HEK293 (cell line): ENCODE results near the gene KRT7.

Source experiments
- CTCF ChIA-PET: fragments of 350-600 bp; formaldehyde crosslinking; extraction: SDS; loops from one replicate; lab custom pipeline; 2021; ENCODE audit warnings: antibody characterized with exemption; lab: Yijun Ruan, JAX
- POLR2A ChIA-PET: fragments of 300-600 bp; formaldehyde crosslinking; extraction: SDS; loops from one replicate; lab custom pipeline; 2020; ENCODE audit warnings: antibody characterized with exemption, inconsistent platforms; lab: Yijun Ruan, JAX
- H3K27ac ChIP-seq: fragments of 200-500 bp; sonication (Bioruptor generic); 2 replicates; pipeline ENCODE4 v1.5.1; 2014; ENCODE audit warnings: low read depth, low read length, control low read depth, inconsistent platforms; ENCODE audit errors: extremely low read depth
- H3K36me3 ChIP-seq, 2 experiments: fragments of 200-500 bp in 1 of 2; sonication (Bioruptor generic) in 1 of 2; 1 replicate in 1 of 2; 2 replicates in 1 of 2; pipeline ENCODE4 v1.5.1; 2014 to 2017; ENCODE audit warnings: inconsistent platforms in 2 of 2, low read length in 2 of 2; ENCODE audit not compliant: control insufficient read depth in 2 of 2, insufficient read depth in 1 of 2
- H3K4me1 ChIP-seq: fragments of 200-500 bp; sonication (Bioruptor generic); 2 replicates; pipeline ENCODE4 v1.5.1; 2014; ENCODE audit warnings: mild to moderate bottlenecking, low read length, inconsistent platforms; ENCODE audit not compliant: control insufficient read depth, insufficient read depth
- H3K4me3 ChIP-seq: 2 replicates; pipeline ENCODE4 v1.5.1; 2011; ENCODE audit warnings: low read depth, mild to moderate bottlenecking, control low read depth, low read length, moderate library complexity
- H3K9me3 ChIP-seq: fragments of 200-500 bp; sonication (Bioruptor generic); 2 replicates; pipeline ENCODE4 v1.5.1; 2014; ENCODE audit warnings: low read depth, low read length, inconsistent platforms; ENCODE audit not compliant: control insufficient read depth, insufficient read depth
- BCL11A ChIP-seq: fragments of 450-650 bp; formaldehyde crosslinking; IDR thresholded peaks from 2 replicates; pipeline ENCODE4 v1.5.1; 2016; ENCODE audit warnings: low read depth, missing biosample characterization, missing genetic modification characterization
- GLI4 ChIP-seq: fragments of 450-650 bp; formaldehyde crosslinking; IDR thresholded peaks from 2 replicates; pipeline ENCODE4 v1.5.1; 2016; ENCODE audit warnings: missing biosample characterization, missing genetic modification characterization
- KLF7 ChIP-seq: fragments of 450-650 bp; formaldehyde crosslinking; IDR thresholded peaks from 2 replicates; pipeline ENCODE4 v1.5.1; 2016; ENCODE audit warnings: missing biosample characterization, missing genetic modification characterization, borderline replicate concordance
- KLF8 ChIP-seq: fragments of 450-650 bp; formaldehyde crosslinking; IDR thresholded peaks from 2 replicates; pipeline ENCODE4 v1.5.1; 2016; ENCODE audit warnings: missing biosample characterization, missing genetic modification characterization
- OVOL3 ChIP-seq: fragments of 450-650 bp; formaldehyde crosslinking; IDR thresholded peaks from 2 replicates; pipeline ENCODE4 v1.5.1; 2016; ENCODE audit warnings: missing biosample characterization, missing genetic modification characterization
- WT1 ChIP-seq: fragments of 450-650 bp; formaldehyde crosslinking; IDR thresholded peaks from 2 replicates; pipeline ENCODE4 v1.5.1; 2016; ENCODE audit warnings: missing biosample characterization, missing genetic modification characterization
- ZBTB21 ChIP-seq: fragments of 450-650 bp; formaldehyde crosslinking; IDR thresholded peaks from 2 replicates; pipeline ENCODE4 v1.5.1; 2017; ENCODE audit warnings: missing biosample characterization, missing genetic modification characterization
- ZNF266 ChIP-seq: fragments of 450-650 bp; formaldehyde crosslinking; IDR thresholded peaks from 2 replicates; pipeline ENCODE4 v1.5.1; 2016; ENCODE audit warnings: missing biosample characterization, missing genetic modification characterization, low read depth
- ZNF280C ChIP-seq: fragments of 450-650 bp; formaldehyde crosslinking; IDR thresholded peaks from 2 replicates; pipeline ENCODE4 v1.5.1; 2016; ENCODE audit warnings: missing biosample characterization, missing genetic modification characterization
- ZNF37A ChIP-seq: fragments of 450-650 bp; IDR thresholded peaks from 2 replicates; pipeline ENCODE4 v1.5.1; 2018; ENCODE audit warnings: missing biosample characterization, missing genetic modification characterization
- ZNF423 ChIP-seq: fragments of 450-650 bp; formaldehyde crosslinking; IDR thresholded peaks from 2 replicates; pipeline ENCODE4 v1.5.1; 2016; ENCODE audit warnings: missing biosample characterization, missing genetic modification characterization
- ZNF433 ChIP-seq: fragments of 450-650 bp; formaldehyde crosslinking; IDR thresholded peaks from 2 replicates; pipeline ENCODE4 v1.5.1; 2016; ENCODE audit warnings: missing biosample characterization, missing genetic modification characterization, low read depth
- ZNF48 ChIP-seq: fragments of 450-650 bp; formaldehyde crosslinking; IDR thresholded peaks from 2 replicates; pipeline ENCODE4 v1.5.1; 2016; ENCODE audit warnings: missing biosample characterization, missing genetic modification characterization
- ZNF529 ChIP-seq: fragments of 450-650 bp; formaldehyde crosslinking; IDR thresholded peaks from 2 replicates; pipeline ENCODE4 v1.5.1; 2017; ENCODE audit warnings: missing genetic modification characterization, missing biosample characterization; ENCODE audit not compliant: insufficient replicate concordance
- ZNF544 ChIP-seq: fragments of 450-650 bp; formaldehyde crosslinking; IDR thresholded peaks from 2 replicates; pipeline ENCODE4 v1.5.0; 2017; ENCODE audit warnings: missing biosample characterization, missing genetic modification characterization
- ZNF561 ChIP-seq: fragments of 450-650 bp; IDR thresholded peaks from 2 replicates; pipeline ENCODE4 v1.5.1; 2018; ENCODE audit warnings: missing biosample characterization, missing genetic modification characterization, borderline replicate concordance
- ZNF585B ChIP-seq: fragments of 450-650 bp; formaldehyde crosslinking; IDR thresholded peaks from 2 replicates; pipeline ENCODE4 v1.5.1; 2016; ENCODE audit warnings: missing biosample characterization, missing genetic modification characterization
- ZNF692 ChIP-seq: fragments of 450-650 bp; formaldehyde crosslinking; IDR thresholded peaks from 2 replicates; pipeline ENCODE4 v1.5.1; 2016; ENCODE audit warnings: missing biosample characterization, missing genetic modification characterization
- ZNF76 ChIP-seq: fragments of 450-650 bp; formaldehyde crosslinking; IDR thresholded peaks from 2 replicates; pipeline ENCODE4; 2016; ENCODE audit warnings: low read depth, missing biosample characterization, missing genetic modification characterization, borderline replicate concordance
- ZSCAN4 ChIP-seq: fragments of 450-650 bp; formaldehyde crosslinking; IDR thresholded peaks from 2 replicates; pipeline ENCODE4 v1.5.1; 2017; ENCODE audit warnings: missing biosample characterization, missing genetic modification characterization

KRT7 gene

DNA sequence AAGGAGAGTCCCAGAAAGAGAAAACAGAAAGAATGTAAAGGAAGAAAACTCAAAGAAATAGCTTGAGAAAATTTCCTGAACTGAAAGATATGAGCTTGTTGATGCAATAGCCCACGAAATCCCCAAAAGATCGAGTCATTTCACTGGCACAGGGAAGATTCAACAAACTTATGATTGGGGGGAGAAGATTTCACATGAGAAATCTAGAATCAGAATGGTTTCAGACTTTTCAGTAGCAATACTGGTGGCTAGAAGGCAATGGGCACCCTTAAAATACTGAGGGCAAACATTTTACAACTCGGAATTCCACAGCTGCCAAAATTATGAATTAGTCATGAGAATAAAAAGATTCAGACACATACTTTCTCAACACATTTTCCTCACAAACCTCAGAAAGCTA lies 8.9 kb upstream of the KRT7 start:
- TF ChIP-seq KLF7, result no peak
- TF ChIP-seq ZNF280C (tag by site-specific recombination), result no peak
- ChIA-PET POLR2A (no interaction called here), CTCF (interaction anchor here (0.6 to 4.9 kb wide), 10 partner anchors 9 to 620 kb away, joined by 3 to 60 read pairs (median 4); no protein-coding TSS in a partner anchor)
- H3K9me3 ChIP-seq, result no peaks in the 10 kb centered on the region
- H3K27ac ChIP-seq, result no peak overlapping the region
- no peaks in the 10 kb centered on the region for H3K36me3 ChIP-seq
- H3K4me1 ChIP-seq, result no peaks in the 10 kb centered on the region
- H3K4me3 ChIP-seq, result no peak overlapping the region

DNA sequence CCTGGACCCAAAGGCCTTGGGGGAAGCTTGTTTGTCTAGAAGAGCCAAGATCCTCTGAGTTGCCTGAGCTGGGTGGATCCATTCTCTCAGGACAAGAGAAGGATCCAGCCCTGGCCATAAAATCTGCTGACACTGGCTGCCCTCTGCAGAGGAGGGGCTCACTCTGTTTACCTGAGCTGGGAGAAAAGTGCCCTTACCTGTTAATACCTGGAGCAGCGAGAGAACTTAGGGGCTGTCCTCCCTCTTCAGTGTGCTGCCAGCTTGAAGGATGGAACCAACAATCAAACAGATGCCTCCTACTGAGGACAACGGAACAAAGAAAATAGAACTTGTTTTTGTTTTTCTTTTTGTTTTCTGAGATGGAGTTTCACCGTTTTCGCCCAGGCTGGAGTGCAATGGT lies 7.3 kb upstream of the KRT7 start:
- ChIA-PET POLR2A (interaction anchor here (1.1 kb wide), 1 partner anchor 10 kb away, joined by 3 read pairs; no protein-coding TSS in a partner anchor), CTCF (interaction anchor here (0.6 to 3.2 kb wide), 11 partner anchors 10 to 146 kb away, joined by 3 to 17 read pairs (median 3); no protein-coding TSS in a partner anchor)
- H3K4me1 ChIP-seq, result no peaks in the 10 kb centered on the region
- no peaks in the 10 kb centered on the region for H3K36me3 ChIP-seq
- H3K27ac ChIP-seq, result no peak overlapping the region
- no peaks in the 10 kb centered on the region for H3K9me3 ChIP-seq
- no peak overlapping the region for H3K4me3 ChIP-seq
- TF ChIP-seq ZSCAN4, result no peak
- no peak for TF ChIP-seq ZNF423 (tag by site-specific recombination)
- no peak for TF ChIP-seq ZNF37A (tag by site-specific recombination)
- no peak for TF ChIP-seq ZNF585B (tag by site-specific recombination)
- no peak for TF ChIP-seq GLI4 (tag by site-specific recombination)
- no peak for TF ChIP-seq ZNF433
- no peak for TF ChIP-seq ZNF529
- TF ChIP-seq ZNF266, result no peak
- no peak for TF ChIP-seq ZNF76 (tag by site-specific recombination)
- no peak for TF ChIP-seq BCL11A (tag by site-specific recombination)
- TF ChIP-seq OVOL3, result no peak
- TF ChIP-seq KLF8 (tag by site-specific recombination), result no peak
- no peak for TF ChIP-seq ZBTB21
- no peak for TF ChIP-seq ZNF48 (tag by site-specific recombination)
- TF ChIP-seq WT1 (tag by site-specific recombination), result no peak
- no peak for TF ChIP-seq ZNF544 (tag by site-specific recombination)
- TF ChIP-seq ZNF692 (tag by site-specific recombination), result no peak
- no peak for TF ChIP-seq KLF7
- no peak for TF ChIP-seq ZNF561 (tag by site-specific recombination)
- TF ChIP-seq, all 188 proteins: peak for 0
